C4-2B (cell line): ENCODE measurements around the gene XRCC6.

Experiments
- ZFX ChIP-seq: fragments of 450-650 bp; IDR thresholded peaks from 2 replicates; pipeline ENCODE4 v1.6.1; 2017
- TF ChIP-seq, protein P1 (sequence below): fragments of 450-650 bp; conservative IDR thresholded peaks from 2 replicates; pipeline ENCODE4 v1.5.1; 2017; ENCODE audit warnings: mild to moderate bottlenecking

DNA sequence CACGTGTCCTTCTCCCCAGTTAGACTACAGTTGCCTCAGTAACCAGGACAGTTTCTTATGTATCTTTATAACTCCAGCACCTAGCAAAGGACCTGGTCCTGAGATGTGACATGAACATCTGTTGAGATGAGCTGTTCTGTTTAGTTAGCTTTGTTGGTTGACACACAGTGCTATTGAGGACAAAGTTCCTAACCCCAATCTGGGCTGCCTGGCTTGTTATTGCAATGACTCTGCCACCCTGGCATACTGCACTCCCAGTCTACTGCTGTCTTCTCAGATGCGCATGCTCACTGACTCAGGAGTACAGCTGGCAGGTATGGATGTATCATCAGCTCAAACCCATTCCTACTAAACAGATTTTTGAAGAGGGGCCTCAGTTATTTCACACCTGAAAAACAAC lies 7.6 kb upstream of the XRCC6 start:
- TF ChIP-seq, protein P1, sequence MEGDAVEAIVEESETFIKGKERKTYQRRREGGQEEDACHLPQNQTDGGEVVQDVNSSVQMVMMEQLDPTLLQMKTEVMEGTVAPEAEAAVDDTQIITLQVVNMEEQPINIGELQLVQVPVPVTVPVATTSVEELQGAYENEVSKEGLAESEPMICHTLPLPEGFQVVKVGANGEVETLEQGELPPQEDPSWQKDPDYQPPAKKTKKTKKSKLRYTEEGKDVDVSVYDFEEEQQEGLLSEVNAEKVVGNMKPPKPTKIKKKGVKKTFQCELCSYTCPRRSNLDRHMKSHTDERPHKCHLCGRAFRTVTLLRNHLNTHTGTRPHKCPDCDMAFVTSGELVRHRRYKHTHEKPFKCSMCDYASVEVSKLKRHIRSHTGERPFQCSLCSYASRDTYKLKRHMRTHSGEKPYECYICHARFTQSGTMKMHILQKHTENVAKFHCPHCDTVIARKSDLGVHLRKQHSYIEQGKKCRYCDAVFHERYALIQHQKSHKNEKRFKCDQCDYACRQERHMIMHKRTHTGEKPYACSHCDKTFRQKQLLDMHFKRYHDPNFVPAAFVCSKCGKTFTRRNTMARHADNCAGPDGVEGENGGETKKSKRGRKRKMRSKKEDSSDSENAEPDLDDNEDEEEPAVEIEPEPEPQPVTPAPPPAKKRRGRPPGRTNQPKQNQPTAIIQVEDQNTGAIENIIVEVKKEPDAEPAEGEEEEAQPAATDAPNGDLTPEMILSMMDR, result no peak
- no peak for TF ChIP-seq ZFX
